ENCODE data around the gene RIN2. TPM values are rescaled to one million over a fixed set of nuclear protein-coding genes. Genes with fewer than 3 reads are reported as not detected.
A peak's percentile ranks its signal among the peaks of the same experiment; 100 is the strongest.

Gene RIN2
- total RNA-seq, 1 experiment from 2014 or later, result 36.7 TPM

DNA sequence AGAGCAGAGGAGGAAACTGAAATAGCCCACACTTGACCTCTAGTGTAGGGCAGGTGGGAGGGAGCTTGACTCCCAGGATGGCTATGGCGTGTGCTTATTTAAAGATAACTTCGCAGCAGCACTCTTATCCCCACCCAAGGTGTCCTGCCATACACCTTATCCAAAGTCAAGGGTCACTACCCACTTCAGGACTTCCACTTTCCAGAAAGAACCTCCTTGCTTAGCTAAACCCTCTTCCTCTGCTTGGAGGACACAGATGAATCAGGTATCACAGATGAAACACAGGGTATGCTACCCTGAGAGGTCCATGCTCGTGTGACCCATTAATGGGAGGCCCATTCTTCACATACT, 2.3 kb downstream of the RIN2 start:
- H3K4me1 Mint-ChIP-seq (ENCODE audit: low read depth, unreplicated experiment), result peaks cover 47% of the 10 kb centered on the region
- Histone ChIP-seq H3K4me3 (ENCODE audit: low read depth, low read length) (no peak overlapping the region), H3K27me3 (replicated peaks; ENCODE audit: control insufficient read depth, insufficient read depth, low read length) (no peaks in the 10 kb centered on the region), H3K36me3 (ENCODE audit: control insufficient read depth, insufficient read depth, low read length) (no peaks in the 10 kb centered on the region), H3K4me1 (peaks cover 18% of the 10 kb centered on the region), H3K9me3 (no peaks in the 10 kb centered on the region)
- H3K27ac Mint-ChIP-seq (ENCODE audit: unreplicated experiment), result peak overlapping the region; percentile 60
- peaks cover 9% of the 10 kb centered on the region for H3K36me3 Mint-ChIP-seq (ENCODE audit: insufficient read depth, unreplicated experiment)
- TF ChIP-seq, protein P1, sequence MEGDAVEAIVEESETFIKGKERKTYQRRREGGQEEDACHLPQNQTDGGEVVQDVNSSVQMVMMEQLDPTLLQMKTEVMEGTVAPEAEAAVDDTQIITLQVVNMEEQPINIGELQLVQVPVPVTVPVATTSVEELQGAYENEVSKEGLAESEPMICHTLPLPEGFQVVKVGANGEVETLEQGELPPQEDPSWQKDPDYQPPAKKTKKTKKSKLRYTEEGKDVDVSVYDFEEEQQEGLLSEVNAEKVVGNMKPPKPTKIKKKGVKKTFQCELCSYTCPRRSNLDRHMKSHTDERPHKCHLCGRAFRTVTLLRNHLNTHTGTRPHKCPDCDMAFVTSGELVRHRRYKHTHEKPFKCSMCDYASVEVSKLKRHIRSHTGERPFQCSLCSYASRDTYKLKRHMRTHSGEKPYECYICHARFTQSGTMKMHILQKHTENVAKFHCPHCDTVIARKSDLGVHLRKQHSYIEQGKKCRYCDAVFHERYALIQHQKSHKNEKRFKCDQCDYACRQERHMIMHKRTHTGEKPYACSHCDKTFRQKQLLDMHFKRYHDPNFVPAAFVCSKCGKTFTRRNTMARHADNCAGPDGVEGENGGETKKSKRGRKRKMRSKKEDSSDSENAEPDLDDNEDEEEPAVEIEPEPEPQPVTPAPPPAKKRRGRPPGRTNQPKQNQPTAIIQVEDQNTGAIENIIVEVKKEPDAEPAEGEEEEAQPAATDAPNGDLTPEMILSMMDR (IDR thresholded peaks at IDR 0.05; ENCODE audit: insufficient read depth in 1 of 2, low read depth in 1 of 2, low read length in 1 of 2, severe bottlenecking in 1 of 2, unreplicated experiment in 1 of 2), result no peak
- DNase-seq, result no peak
- no TSS peak for BruUV-seq (replicated peaks)
- H3K9me3 Mint-ChIP-seq (ENCODE audit: unreplicated experiment), result no peaks in the 10 kb centered on the region
- POLR2A ChIA-PET, result no interaction called here
- H3K27me3 Mint-ChIP-seq (ENCODE audit: insufficient read depth, unreplicated experiment), result no peaks in the 10 kb centered on the region
- CTCF ChIA-PET, result interaction anchor here (2.2 kb wide), 1 partner anchor 15 kb away, joined by 5 read pairs; no protein-coding TSS in a partner anchor
- intact Hi-C loops (cut with micrococcal nuclease; ENCODE audit: unreplicated experiment), result no loop called here
- no peak overlapping the region for H3K4me3 Mint-ChIP-seq (ENCODE audit: unreplicated experiment)

DNA sequence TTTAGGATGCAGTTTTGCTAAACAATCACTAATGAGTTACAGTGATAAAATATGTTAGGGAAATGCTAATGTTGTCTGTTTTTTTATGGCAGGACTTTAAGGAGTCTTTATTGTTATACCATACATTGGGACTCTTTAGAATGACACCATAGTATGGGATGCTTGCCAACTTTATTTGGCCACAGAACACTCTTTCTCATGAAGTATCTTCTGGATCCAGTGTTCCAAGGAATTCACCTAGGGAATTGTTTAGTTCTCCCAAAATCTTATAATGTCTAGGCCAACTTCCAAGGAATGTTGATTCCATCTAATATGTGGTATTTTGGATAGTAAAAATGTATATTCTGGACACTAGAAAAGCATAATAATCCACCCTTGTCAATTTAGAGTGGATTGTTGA, 3.3 kb downstream of the RIN2 start:
- Mint-ChIP-seq H3K27me3 (ENCODE audit: insufficient read depth, unreplicated experiment) (no peaks in the 10 kb centered on the region), H3K36me3 (ENCODE audit: insufficient read depth, unreplicated experiment) (peaks cover 9% of the 10 kb centered on the region), H3K27ac (ENCODE audit: unreplicated experiment) (no peak overlapping the region), H3K4me3 (ENCODE audit: unreplicated experiment) (no peak overlapping the region), H3K4me1 (ENCODE audit: low read depth, unreplicated experiment) (peaks cover 51% of the 10 kb centered on the region), H3K9me3 (ENCODE audit: unreplicated experiment) (no peaks in the 10 kb centered on the region)
- no peaks in the 10 kb centered on the region for H3K27me3 ChIP-seq (replicated peaks; ENCODE audit: control insufficient read depth, insufficient read depth, low read length)
- no TSS peak for BruUV-seq (replicated peaks)
- intact Hi-C loops (cut with micrococcal nuclease; ENCODE audit: unreplicated experiment), result no loop called here
- TF ChIP-seq, protein P1 (IDR thresholded peaks at IDR 0.05; ENCODE audit: insufficient read depth in 1 of 2, low read depth in 1 of 2, low read length in 1 of 2, severe bottlenecking in 1 of 2, unreplicated experiment in 1 of 2), result no peak
- CTCF ChIA-PET, result no interaction called here
- H3K9me3 ChIP-seq, result no peaks in the 10 kb centered on the region
- peaks cover 27% of the 10 kb centered on the region for H3K4me1 ChIP-seq
- no peak for DNase-seq
- POLR2A ChIA-PET, result no interaction called here
- H3K36me3 ChIP-seq (ENCODE audit: control insufficient read depth, insufficient read depth, low read length), result no peaks in the 10 kb centered on the region; the same call in 1 of the 2 replicates
- H3K4me3 ChIP-seq (ENCODE audit: low read depth, low read length), result no peak overlapping the region

DNA sequence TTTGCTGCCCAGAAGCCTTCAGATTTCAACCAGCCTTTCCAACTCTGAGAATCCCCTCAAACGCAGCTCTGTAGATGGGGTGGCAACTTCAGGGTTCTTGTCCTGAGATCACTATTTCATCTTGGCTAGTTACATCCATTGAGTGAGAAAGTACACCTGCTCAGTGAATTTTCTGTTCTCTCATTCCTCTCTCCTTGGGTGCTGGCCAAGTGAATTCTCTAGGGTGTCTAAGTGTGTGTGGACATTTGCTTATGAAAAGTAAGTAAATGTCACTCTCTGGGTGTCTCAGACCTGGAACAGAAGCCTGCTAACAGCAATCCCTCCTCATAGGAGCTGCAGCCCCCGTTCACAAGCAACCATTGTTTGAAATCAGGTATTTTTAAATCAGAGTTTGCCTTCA, 3.8 kb downstream of the RIN2 start:
- no peak overlapping the region for H3K4me3 Mint-ChIP-seq (ENCODE audit: unreplicated experiment)
- no peak overlapping the region for H3K4me3 ChIP-seq (ENCODE audit: low read depth, low read length)
- no peaks in the 10 kb centered on the region for H3K9me3 Mint-ChIP-seq (ENCODE audit: unreplicated experiment)
- H3K27ac Mint-ChIP-seq (ENCODE audit: unreplicated experiment), result peak overlapping the region; percentile 21
- H3K36me3 Mint-ChIP-seq (ENCODE audit: insufficient read depth, unreplicated experiment), result peaks cover 10% of the 10 kb centered on the region
- CTCF ChIA-PET, result no interaction called here
- peaks cover 29% of the 10 kb centered on the region for H3K4me1 ChIP-seq
- POLR2A ChIA-PET, result no interaction called here
- no peaks in the 10 kb centered on the region for H3K27me3 ChIP-seq (replicated peaks; ENCODE audit: control insufficient read depth, insufficient read depth, low read length)
- peaks cover 51% of the 10 kb centered on the region for H3K4me1 Mint-ChIP-seq (ENCODE audit: low read depth, unreplicated experiment)
- DNase-seq, result no peak
- no TSS peak for BruUV-seq (replicated peaks)
- TF ChIP-seq, protein P1 (IDR thresholded peaks at IDR 0.05; ENCODE audit: insufficient read depth in 1 of 2, low read depth in 1 of 2, low read length in 1 of 2, severe bottlenecking in 1 of 2, unreplicated experiment in 1 of 2), result no peak
- H3K36me3 ChIP-seq (ENCODE audit: control insufficient read depth, insufficient read depth, low read length), result no peaks in the 10 kb centered on the region; the same call in 1 of the 2 replicates
- no peaks in the 10 kb centered on the region for H3K9me3 ChIP-seq
- no peaks in the 10 kb centered on the region for H3K27me3 Mint-ChIP-seq (ENCODE audit: insufficient read depth, unreplicated experiment)
- intact Hi-C loops (cut with micrococcal nuclease; ENCODE audit: unreplicated experiment), result no loop called here
